NCI-H2227 (cell line): ENCODE data around the gene GFRA3.
"Not testable (repeated sequence)": the region's sequence is repeated elsewhere in the genome, so short reads cannot be mapped to it uniquely, and the experiment has no call there.

Source experiments
- DNase-seq: peaks from one replicate; lab custom pipeline; 2025; ENCODE audit not compliant: unreplicated experiment; lab: John Stamatoyannopoulos, UW

Gene GFRA3

GRCh38 chr5:138274189-138274853, at the start of gene GFRA3:
Gene GFRA3, minus strand, starts transcription at chr5:138274621. Its CDS starts 197 bp downstream, at chr5:138274424.
- DNase-seq: peak; percentile 8

GRCh38 chr5:138318211-138318610, 43.8 kb upstream of the GFRA3 start:
- not testable (repeated sequence) for DNase-seq

- DNase-seq: no peak
These were observed 41.9 kb upstream of the GFRA3 start for GRCh38 chr5:138316355-138316754.

GRCh38 chr5:138315751-138316278, 41.4 kb upstream of the GFRA3 start:
- no peak for DNase-seq

GRCh38 chr5:138305797-138306196, 31.4 kb upstream of the GFRA3 start:
- no peak for DNase-seq

- DNase-seq: no peak
These were observed 29.0 kb upstream of the GFRA3 start for GRCh38 chr5:138303372-138303771.

GRCh38 chr5:138289296-138289695, 14.9 kb upstream of the GFRA3 start:
- no peak for DNase-seq

- DNase-seq: no peak
These were observed 12.8 kb upstream of the GFRA3 start for GRCh38 chr5:138287246-138287645.

- DNase-seq: peak; percentile 50
These were observed 8.7 kb upstream of the GFRA3 start for GRCh38 chr5:138282920-138283742.

- no peak for DNase-seq
These were observed 6.5 kb upstream of the GFRA3 start for GRCh38 chr5:138280915-138281314.

GRCh38 chr5:138276402-138277054, 2.1 kb upstream of the GFRA3 start:
- peak; percentile 5 for DNase-seq

- no peak for DNase-seq
These were observed 1.5 kb upstream of the GFRA3 start for GRCh38 chr5:138275895-138276294.

GRCh38 chr5:138275379-138275782, 960 bp upstream of the GFRA3 start:
- DNase-seq: peak; percentile 11

- no peak for DNase-seq
These were observed 610 bp downstream of the GFRA3 start for GRCh38 chr5:138273834-138274188.

- no peak for DNase-seq
These were observed 1.7 kb downstream of the GFRA3 start for GRCh38 chr5:138272681-138273080.

- no peak for DNase-seq
These were observed 3.1 kb downstream of the GFRA3 start for GRCh38 chr5:138271281-138271680.

GRCh38 chr5:138264183-138264582, 10.2 kb downstream of the GFRA3 start:
- no peak for DNase-seq

- no peak for DNase-seq
These were observed 10.8 kb downstream of the GFRA3 start for GRCh38 chr5:138263581-138263980.

GRCh38 chr5:138258704-138259292, 15.6 kb downstream of the GFRA3 start:
- DNase-seq: no peak

GRCh38 chr5:138257583-138257982, 16.8 kb downstream of the GFRA3 start:
- no peak for DNase-seq

- no peak for DNase-seq
These were observed 21.5 kb downstream of the GFRA3 start for GRCh38 chr5:138252944-138253343.
